ENCODE data around the gene TRIP10. TPM values are rescaled to one million over a fixed set of nuclear protein-coding genes. Genes with fewer than 3 reads are reported as not detected.

The TRIP10 gene, protein sequence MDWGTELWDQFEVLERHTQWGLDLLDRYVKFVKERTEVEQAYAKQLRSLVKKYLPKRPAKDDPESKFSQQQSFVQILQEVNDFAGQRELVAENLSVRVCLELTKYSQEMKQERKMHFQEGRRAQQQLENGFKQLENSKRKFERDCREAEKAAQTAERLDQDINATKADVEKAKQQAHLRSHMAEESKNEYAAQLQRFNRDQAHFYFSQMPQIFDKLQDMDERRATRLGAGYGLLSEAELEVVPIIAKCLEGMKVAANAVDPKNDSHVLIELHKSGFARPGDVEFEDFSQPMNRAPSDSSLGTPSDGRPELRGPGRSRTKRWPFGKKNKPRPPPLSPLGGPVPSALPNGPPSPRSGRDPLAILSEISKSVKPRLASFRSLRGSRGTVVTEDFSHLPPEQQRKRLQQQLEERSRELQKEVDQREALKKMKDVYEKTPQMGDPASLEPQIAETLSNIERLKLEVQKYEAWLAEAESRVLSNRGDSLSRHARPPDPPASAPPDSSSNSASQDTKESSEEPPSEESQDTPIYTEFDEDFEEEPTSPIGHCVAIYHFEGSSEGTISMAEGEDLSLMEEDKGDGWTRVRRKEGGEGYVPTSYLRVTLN
- total RNA-seq (ENCODE audit: unreplicated experiment): 16.7 TPM
- long read RNA-seq, partial matches to known transcripts: 0 of 2 reads
- long read RNA-seq, other reads (novel, unspliced or antisense): 0 of 2 reads

DNA sequence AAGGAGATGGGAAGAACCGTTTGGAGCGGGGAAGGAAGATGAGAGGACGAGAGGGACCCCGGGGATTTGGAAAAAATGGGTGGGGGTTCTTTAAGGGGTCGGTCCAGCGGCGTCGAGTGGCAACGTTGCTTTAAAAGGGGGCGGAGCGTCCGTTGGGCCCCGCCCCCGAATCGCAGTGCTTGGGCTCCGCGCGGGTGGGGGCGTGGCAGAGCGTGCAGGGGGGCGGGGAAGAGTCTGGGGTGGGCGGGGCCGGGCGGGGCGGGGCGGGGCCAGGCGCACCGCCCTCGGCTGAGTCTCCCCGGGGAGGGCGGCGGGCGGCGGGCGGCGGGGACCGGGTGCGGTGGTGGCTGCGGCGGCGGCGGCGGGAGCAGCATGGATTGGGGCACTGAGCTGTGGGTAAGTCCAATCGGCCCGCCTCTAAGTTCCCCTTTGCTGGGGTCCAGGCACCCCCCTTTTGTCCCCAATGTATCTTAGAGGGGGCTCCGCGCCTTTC lies at the start of gene TRIP10:
TSS of gene TRIP10 (plus strand) at position 291 of the 493 bp plus-strand sequence. CDS start at position 373, 82 bp downstream.
- DNase-seq: peak; percentile 83
- TF ChIP-seq, protein P1, sequence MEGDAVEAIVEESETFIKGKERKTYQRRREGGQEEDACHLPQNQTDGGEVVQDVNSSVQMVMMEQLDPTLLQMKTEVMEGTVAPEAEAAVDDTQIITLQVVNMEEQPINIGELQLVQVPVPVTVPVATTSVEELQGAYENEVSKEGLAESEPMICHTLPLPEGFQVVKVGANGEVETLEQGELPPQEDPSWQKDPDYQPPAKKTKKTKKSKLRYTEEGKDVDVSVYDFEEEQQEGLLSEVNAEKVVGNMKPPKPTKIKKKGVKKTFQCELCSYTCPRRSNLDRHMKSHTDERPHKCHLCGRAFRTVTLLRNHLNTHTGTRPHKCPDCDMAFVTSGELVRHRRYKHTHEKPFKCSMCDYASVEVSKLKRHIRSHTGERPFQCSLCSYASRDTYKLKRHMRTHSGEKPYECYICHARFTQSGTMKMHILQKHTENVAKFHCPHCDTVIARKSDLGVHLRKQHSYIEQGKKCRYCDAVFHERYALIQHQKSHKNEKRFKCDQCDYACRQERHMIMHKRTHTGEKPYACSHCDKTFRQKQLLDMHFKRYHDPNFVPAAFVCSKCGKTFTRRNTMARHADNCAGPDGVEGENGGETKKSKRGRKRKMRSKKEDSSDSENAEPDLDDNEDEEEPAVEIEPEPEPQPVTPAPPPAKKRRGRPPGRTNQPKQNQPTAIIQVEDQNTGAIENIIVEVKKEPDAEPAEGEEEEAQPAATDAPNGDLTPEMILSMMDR (IDR thresholded peaks at IDR 0.05; ENCODE audit: partially characterized antibody, unreplicated experiment): no peak
- peaks cover 19% of the 10 kb centered on the region for H3K4me1 Mint-ChIP-seq (ENCODE audit: low read depth, unreplicated experiment)
- peak within 1 kb of the TSS; percentile 97 for H3K27ac Mint-ChIP-seq (ENCODE audit: unreplicated experiment)
- H3K4me3 Mint-ChIP-seq (ENCODE audit: unreplicated experiment): peak within 1 kb of the TSS; percentile 88
- no peaks in the 10 kb centered on the region for H3K36me3 Mint-ChIP-seq (ENCODE audit: unreplicated experiment)
- H3K27me3 Mint-ChIP-seq (ENCODE audit: unreplicated experiment): peaks cover 12% of the 10 kb centered on the region
- H3K9me3 Mint-ChIP-seq (ENCODE audit: unreplicated experiment): peaks cover 16% of the 10 kb centered on the region

DNA sequence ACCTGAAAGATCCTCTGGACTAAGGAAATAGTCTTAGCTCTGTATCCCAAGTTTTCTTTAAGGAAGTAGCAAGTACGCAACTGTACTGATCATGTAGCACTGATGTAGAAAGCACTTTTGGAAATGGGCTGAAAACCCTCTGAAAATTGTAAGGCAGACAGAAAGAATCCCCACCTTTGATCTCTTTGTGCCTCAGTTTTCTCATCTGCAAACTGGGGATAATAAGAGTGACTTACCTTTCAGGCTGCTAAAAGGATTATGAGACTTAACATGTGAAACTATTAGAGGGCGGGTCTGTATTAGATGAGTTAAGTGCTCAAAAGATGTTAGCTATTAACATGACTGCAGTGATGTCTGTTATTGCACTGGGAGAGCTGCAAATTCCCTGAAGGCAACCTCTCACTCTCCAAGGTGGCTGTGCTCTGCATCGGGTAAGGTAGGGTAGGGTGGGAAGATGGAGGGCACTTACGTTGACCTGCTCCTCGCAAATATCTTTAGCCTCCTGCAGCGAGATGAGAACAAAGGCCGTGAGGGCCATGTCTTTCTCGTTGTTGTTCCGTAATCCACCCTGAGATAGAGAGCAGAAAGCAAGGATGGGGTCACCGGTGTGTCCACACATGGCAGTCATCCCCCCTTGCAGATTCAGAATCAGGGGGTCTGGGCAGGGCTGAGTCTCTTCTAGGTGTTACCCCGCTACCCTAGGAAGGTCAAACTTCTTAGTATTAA lies 49.2 kb upstream of the TRIP10 start:
- Mint-ChIP-seq H3K4me3 (ENCODE audit: unreplicated experiment) (no peak overlapping the region), H3K9me3 (ENCODE audit: unreplicated experiment) (peaks cover 3% of the 10 kb centered on the region), H3K27ac (ENCODE audit: unreplicated experiment) (no peak overlapping the region), H3K4me1 (ENCODE audit: low read depth, unreplicated experiment) (no peaks in the 10 kb centered on the region), H3K36me3 (ENCODE audit: unreplicated experiment) (no peaks in the 10 kb centered on the region), H3K27me3 (ENCODE audit: unreplicated experiment) (no peaks in the 10 kb centered on the region)
- TF ChIP-seq, protein P1 (IDR thresholded peaks at IDR 0.05; ENCODE audit: partially characterized antibody, unreplicated experiment): no peak
- no peak for DNase-seq

DNA sequence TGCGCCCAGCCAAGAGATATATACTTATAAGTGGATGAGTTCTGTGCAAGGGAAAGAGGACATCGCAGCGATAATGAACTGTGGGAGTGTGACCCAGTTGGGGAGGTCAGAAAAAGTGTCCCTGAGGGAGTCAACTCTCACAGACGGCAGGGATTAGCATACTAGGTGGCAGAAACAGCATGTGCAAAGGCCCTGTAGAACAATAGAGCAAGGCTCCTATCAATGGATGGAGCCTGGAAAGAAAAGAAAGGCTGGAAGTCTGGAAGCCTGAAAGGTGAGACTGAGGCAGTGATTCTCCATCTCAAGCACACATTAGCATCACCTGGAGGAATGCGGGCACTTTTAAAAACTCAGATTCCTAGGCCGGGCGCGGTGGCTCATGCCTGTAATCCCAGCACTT lies 48.1 kb upstream of the TRIP10 start:
- H3K9me3 Mint-ChIP-seq (ENCODE audit: unreplicated experiment): peaks cover 3% of the 10 kb centered on the region
- no peaks in the 10 kb centered on the region for H3K27me3 Mint-ChIP-seq (ENCODE audit: unreplicated experiment)
- no peak overlapping the region for H3K27ac Mint-ChIP-seq (ENCODE audit: unreplicated experiment)
- TF ChIP-seq, protein P1 (IDR thresholded peaks at IDR 0.05; ENCODE audit: partially characterized antibody, unreplicated experiment): no peak
- H3K36me3 Mint-ChIP-seq (ENCODE audit: unreplicated experiment): no peaks in the 10 kb centered on the region
- no peaks in the 10 kb centered on the region for H3K4me1 Mint-ChIP-seq (ENCODE audit: low read depth, unreplicated experiment)
- no peak for DNase-seq
- H3K4me3 Mint-ChIP-seq (ENCODE audit: unreplicated experiment): no peak overlapping the region

DNA sequence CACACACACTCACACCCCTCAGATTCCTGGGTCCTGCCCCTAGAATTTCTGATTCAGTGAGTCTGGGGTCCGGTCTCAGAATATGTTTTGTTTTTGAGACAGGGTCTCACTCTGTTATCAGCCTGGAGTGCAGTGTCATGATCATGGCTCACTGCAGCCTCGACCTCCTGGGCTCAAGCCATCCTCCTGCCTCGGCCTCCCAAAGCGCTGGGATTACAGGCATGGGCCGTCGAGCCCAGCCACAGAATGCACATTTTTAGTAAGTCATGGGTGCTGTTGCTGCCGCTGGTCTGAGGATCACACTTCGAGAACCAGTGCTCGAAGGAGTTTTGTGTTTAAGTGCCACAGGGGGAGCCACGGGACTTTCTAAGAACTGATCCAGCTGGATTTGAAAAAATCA lies 47.5 kb upstream of the TRIP10 start:
- DNase-seq: no peak
- no peak overlapping the region for H3K27ac Mint-ChIP-seq (ENCODE audit: unreplicated experiment)
- H3K4me3 Mint-ChIP-seq (ENCODE audit: unreplicated experiment): no peak overlapping the region
- TF ChIP-seq, protein P1 (IDR thresholded peaks at IDR 0.05; ENCODE audit: partially characterized antibody, unreplicated experiment): no peak
- H3K36me3 Mint-ChIP-seq (ENCODE audit: unreplicated experiment): no peaks in the 10 kb centered on the region
- no peaks in the 10 kb centered on the region for H3K4me1 Mint-ChIP-seq (ENCODE audit: low read depth, unreplicated experiment)
- H3K27me3 Mint-ChIP-seq (ENCODE audit: unreplicated experiment): no peaks in the 10 kb centered on the region
- peaks cover 3% of the 10 kb centered on the region for H3K9me3 Mint-ChIP-seq (ENCODE audit: unreplicated experiment)

All from glutamatergic neuron (in vitro differentiated cells).